Skin of body (tissue), 2 donors: Measurements from ENCODE around the gene TMEM40. TPM values are rescaled to one million over a fixed set of nuclear protein-coding genes. Genes with fewer than 3 reads are reported as not detected.
"Not testable (repeated sequence)": the region's sequence is repeated elsewhere in the genome, so short reads cannot be mapped to it uniquely, and the experiment has no call there.

Experiments used
- DNase-seq: peaks from one replicate; lab custom pipeline; 2025; lab: John Stamatoyannopoulos, UW
- total RNA-seq: library from RNA; depleted of rRNA; stranded (reverse); fragments of >200 nt; gene quantifications from one replicate; pipeline ENCODE4 v1.2.3, GENCODE V29; 2014

Gene TMEM40, protein sequence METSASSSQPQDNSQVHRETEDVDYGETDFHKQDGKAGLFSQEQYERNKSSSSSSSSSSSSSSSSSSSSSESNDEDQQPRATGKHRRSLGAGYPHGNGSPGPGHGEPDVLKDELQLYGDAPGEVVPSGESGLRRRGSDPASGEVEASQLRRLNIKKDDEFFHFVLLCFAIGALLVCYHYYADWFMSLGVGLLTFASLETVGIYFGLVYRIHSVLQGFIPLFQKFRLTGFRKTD
- total RNA-seq = 10.8 TPM

- no peak for DNase-seq
These were observed at the start of gene TMEM40 for GRCh38 chr3:12759097-12759679. Gene TMEM40, minus strand, starts transcription at chr3:12759259. Its CDS starts 9,427 bp downstream, at chr3:12749832.

- no peak for DNase-seq
These were observed 49.5 kb upstream of the TMEM40 start for GRCh38 chr3:12808587-12808986.

GRCh38 chr3:12807601-12808359, 48.7 kb upstream of the TMEM40 start:
- DNase-seq = no peak

GRCh38 chr3:12807066-12807465, 48.0 kb upstream of the TMEM40 start:
- DNase-seq = no peak

GRCh38 chr3:12803371-12803770, 44.3 kb upstream of the TMEM40 start:
- DNase-seq = no peak

DNA sequence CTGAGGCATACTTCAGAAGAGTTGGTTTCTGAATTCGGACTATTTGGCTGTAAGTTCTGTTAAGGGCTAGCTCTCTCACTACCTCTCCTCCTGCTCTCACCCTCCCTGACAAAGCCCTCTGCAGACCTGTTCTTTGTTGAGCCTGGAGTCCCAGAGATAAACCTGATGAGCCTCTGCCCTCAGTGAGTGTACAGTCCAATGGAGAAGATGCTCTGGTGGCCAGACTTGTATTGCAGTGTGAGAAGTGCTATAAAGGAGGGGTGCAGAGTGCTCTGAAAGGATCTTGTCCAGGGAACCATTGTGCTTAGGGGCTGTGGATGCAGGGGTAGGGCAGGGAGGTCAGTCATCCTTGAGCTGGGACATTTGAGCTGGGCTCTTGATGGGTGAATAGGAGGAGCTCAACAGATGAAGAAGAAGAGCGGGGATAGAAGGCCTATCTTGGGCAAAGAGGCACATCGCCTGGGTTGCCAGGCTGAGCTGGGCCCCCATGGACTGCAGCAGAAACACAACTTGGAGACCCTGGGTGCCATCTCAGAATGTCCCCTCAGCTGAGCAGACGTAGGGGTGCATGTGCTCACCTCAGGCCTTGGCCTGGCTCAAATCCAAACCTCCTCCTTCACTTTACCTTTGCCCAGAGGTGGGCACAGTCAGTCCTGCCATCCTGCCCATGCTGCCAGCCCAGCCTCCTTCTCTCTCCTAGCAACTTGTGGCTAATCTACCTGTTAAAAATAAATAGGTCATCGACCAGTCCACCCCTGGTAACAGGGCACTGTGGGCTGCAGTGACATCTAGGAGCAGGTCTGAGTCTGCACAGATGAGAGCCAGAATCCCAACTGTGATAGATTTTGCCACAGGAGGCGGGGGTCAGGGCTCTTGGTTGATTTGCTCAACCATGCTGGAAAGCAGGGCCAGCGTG, 40.7 kb upstream of the TMEM40 start:
- no peak for DNase-seq

- DNase-seq = no peak
These were observed 39.6 kb upstream of the TMEM40 start for GRCh38 chr3:12798559-12799179.

DNA sequence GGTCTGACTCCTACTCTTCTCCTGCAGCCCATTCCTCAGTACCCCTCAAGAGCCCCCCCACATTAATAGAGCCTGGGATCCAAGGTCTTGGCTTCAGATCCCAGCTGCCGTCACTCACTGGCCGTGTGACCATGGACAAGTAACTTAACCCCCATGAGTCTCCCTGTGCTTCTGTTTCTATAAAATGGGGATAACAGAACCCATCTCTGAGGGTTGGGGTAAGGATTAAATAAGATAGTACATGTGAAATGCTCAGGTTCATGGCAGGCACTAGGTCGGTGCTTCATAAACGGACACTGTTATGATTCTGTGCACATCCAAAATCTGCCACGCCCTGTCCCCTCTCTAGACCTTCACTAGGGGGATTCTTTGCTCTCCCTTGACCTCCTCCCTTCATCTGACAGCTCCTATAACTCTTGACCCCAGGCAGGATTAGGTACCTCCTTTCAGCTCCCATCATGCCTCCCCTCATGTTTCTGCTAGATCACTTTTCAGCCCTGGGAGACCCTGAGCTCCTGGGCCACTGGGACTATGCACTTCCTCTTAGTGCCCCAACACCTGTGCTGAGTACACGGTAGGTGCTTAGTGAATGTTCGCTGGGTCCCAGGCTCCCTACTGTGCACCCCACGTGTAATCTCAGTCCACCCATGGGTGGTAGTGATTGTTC, 39.0 kb upstream of the TMEM40 start:
- DNase-seq = no peak

DNA sequence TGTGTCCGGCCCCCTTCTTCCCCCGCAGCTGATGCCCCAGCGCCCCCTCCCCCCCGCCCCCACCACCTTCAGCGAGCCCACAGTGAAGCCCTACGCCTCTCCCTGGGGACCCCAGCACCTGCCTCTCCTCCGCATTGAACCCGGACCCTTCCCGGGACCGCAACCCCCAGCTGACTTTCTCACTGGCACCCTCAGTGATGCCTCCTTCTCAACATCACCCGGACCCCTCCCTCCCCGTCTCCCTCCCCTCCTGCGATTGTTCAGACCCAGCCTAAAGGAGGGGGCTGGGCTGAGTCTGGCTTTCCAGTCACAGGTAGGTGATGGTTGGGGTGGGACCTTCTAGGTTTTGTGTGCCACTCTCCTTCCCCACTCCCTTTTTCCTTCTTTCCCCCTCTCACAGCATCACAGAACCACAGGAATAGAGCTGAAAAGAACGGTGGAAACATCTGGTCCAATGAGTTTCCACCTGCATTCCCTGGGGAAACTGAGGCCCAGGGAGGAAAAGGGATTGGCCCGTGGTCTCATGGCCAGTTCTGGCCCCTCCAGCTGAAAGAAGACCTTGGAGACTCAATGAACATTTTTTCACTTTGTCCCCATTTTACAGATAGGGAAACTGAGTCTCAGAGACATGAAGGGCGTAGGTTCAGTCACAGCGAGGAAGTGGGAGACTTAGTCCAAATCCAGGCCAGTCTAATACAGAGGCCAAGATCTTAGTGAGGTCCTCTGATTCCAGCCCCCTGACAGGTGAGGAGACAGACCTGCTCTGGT, 38.2 kb upstream of the TMEM40 start:
- no peak for DNase-seq

DNA sequence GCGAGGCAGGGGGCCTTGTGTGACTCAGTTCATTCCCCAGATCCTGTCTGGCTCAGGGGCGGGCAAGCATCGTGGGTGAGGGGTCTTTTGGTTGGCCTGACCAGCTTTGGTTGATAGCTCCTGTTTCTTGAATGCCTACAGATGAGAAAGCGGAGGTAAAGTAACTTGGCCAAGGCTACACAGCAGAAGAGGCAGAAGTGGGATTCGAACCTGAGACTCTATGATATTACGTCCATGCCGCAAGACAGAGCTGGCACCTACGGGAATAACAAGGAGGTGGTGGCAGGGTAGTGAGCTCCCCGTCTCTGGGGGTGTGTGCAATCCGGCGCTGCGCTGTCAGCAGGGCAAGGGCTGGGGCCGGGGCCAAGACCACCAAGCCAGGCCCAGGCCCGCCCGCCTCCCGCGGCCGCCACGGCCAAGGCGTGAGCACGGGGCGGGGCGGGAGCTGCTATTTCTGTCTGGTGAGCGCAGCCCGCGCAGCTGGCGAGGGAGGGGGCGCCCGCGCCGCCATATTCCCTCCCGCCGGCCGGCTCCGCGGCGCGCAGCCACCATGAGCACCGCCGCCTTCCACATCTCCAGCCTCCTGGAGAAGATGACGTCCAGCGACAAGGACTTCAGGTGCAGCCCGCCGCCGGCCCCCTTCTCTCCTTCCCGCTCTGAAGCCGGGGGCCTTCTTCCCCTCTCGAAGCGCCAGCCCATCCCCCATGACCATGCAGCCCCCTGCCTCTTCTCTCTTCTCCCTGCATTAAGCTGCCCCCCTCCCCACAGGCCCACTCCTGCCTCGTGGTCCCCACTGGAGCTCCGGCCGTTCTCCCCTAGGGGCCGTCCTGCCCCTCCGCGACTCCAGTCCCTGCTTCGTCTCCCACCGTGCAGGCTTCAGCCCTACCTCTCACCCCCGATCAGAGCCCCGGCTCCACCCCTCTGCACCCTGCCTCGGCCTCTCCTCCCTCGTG, 37.4 kb upstream of the TMEM40 start, which contains the start of gene CAND2:
Gene CAND2 (plus strand): TSS at position 510 of the 953 bp plus-strand sequence. CDS start 41 bp downstream, at position 551.
- DNase-seq = peak; percentile 51

DNA sequence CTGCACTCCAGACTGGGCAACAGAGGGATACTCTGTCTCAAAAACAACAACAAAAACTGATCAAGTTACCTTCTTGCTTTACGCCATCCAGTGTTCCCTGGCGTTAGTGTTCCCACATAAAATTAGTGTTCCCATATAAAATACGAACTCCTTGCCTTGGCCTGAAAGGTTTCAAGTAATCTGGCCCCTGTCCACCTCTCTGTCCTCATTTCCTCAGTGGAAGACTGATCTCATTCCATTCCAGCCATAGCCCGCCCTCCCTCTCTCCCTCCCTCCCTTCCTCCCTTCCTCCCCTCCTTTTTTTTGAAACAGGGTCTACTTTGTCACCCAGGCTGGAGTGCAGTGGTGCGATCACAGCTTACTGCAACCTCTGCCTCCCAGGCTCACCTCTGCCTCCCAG, 34.6 kb upstream of the TMEM40 start:
- DNase-seq = no peak

DNA sequence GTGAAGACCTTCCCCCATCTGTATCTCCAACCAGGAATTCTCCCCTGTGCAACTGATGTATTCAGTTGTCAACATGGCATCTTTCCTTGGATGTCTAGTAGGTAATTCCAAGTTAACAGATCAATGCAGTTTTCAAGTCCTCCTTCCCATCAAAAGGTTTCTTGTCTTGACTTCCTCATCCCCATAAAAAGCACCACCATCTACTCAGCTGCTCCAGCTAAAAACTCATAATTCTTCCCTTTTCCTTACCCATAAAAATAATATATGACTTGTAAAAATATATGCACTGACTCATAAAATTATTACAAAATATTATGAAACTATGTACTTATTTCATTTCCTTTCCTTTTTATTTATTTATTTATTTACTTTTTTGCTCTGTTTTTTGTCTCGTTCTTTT, 32.4 kb upstream of the TMEM40 start:
- no peak for DNase-seq

DNA sequence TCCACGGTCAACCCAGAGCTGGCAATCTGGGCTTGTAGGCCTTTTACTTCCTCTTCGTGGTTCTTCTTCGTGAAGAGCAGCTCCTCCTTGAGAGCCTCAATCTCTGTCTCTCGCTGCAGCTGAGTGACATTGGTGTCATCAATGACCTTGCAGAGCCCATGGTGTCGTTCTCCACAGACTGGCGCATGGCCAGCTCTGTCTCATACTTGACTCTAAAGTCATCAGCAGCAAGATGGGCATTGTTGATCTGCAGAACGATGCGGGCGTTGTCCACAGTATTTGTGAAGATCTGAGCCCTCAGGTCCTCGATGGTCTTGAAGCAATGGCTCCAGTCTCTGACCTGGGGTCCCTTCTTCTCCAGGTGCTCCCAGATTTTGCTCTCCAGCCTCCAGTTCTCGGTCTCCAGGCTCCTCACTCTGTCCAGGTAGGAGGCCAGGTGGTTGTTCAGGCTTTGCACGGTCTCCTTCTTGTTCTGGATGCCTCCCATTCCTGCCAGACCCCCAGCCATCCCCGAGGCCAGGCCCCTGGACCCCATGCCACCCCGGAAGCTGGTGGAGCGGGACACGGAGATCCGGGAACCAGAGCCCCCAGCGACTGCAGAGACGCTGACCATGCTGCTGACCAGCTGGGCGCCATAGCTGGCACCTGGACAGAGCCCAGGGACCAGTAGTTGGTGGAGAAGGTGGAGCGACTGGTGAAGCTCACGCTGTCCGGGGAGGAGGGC, 29.1 kb upstream of the TMEM40 start:
- not testable (repeated sequence) for DNase-seq

- not testable (repeated sequence) for DNase-seq
These were observed 28.3 kb upstream of the TMEM40 start for GRCh38 chr3:12787346-12787745.

DNA sequence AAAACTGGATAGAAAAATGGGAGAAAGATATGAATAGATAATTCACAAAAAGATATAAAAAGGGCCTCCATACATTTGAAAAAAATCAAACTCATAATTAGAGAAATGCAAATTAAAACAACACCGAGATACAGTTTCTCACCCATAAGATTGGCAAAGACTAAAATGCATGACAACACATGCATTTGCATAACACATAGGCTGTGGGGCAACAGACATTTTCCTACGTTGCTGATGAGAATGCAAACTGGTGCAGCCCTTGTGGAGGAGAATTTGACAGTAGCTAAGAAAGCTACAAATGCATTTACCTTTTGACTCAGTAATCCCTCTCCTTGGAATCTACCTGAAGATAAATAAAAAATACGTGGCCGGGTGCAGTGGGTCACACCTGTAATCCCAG, 26.0 kb upstream of the TMEM40 start:
- no peak for DNase-seq

- DNase-seq = no peak
These were observed 23.2 kb upstream of the TMEM40 start for GRCh38 chr3:12782172-12782815.

DNA sequence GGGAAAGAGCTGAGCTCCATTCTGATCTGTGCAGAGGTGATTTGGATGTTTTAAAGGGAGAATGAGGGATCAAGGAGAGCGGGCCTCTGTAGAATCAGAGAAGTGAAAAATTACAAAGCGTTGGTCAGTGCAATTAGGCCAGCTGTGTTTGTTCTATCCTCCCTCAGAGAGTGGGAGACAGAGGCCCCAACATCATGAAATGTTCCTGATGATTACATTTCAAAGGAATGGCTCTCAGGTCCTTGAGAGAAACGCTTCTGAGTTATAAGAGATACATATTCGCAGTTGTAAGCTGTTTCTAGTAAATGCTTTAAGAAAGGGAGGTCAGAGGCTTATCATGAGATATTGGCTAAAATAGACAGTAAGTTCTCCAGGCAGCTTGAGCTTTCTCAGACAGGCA, 21.7 kb upstream of the TMEM40 start:
- no peak for DNase-seq
